ENCODE measurements around the gene LYRM4.

DNA sequence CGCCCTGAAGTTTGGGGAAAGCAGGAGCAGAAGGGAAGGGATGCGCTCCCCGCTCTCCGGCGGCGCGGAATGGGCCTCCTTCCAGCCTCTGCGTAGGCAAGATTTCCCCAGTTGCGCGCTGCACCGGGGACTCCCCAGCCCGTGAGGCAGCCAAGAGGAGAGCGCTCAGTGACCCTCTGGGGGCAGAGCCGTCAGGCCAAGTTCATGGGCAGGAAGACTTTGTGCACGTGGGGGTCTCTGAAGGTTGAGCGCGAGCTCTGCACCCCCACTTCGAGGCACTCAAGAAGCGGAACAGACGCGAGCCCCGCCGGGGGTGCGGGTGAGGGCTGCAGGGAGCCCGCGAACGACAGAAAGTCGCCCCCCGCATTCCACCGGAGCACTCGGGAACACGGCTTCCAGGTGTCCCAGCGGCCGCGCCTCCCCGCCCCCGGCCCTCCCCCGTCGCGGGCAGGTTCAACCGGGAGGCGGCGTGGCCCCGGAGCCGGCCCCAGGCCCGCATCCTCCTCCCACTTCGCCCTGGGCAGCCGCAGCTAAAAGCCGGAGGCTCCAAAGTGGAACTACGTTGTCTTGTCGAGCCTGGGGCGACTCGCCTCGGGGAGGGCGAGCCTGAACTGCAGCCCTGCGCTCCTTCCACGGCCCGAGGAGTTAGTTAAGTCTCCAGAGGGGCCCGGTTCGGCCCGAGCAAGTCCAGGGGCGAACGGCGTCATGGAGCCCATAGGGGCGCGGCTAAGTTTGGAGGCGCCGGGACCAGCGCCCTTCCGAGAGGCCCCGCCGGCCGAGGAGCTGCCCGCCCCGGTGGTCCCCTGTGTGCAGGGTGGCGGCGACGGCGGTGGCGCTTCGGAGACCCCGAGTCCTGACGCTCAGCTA is 175.7 kb downstream of the LYRM4 start, which contains the start of gene PPP1R3G:
- TF ChIP-seq CTCF (conservative IDR thresholded peaks at IDR 0.05 in 1 of 2, IDR thresholded peaks at IDR 0.05 in 1 of 2; ENCODE audit: low read depth in 1 of 2, low read length in 2 of 2) (no peak), EZH2 (IDR thresholded peaks at IDR 0.05; ENCODE audit: low read length, missing control alignments) (no peak)
